ENCODE results near the gene CDHR5.

CDHR5 gene

GRCh38 chr11:645536-645935 is 20.8 kb upstream of the CDHR5 start:
- no peak for DNase-seq (ENCODE audit: low read depth)

GRCh38 chr11:643849-644738 is 19.3 kb upstream of the CDHR5 start:
- no peak for DNase-seq (ENCODE audit: low read depth)

GRCh38 chr11:643366-643765 is 18.6 kb upstream of the CDHR5 start:
- DNase-seq (ENCODE audit: low read depth), result no peak

- no peak for DNase-seq (ENCODE audit: low read depth)
Measured at GRCh38 chr11:641806-642370, 17.1 kb upstream of the CDHR5 start.

GRCh38 chr11:640021-640706 is 15.4 kb upstream of the CDHR5 start:
- DNase-seq (ENCODE audit: low read depth), result no peak

GRCh38 chr11:639332-639955 is 14.7 kb upstream of the CDHR5 start:
- no peak for DNase-seq (ENCODE audit: low read depth)

- DNase-seq (ENCODE audit: low read depth), result no peak
Measured at GRCh38 chr11:638631-639331, 14.0 kb upstream of the CDHR5 start.

GRCh38 chr11:637593-638521 is 13.1 kb upstream of the CDHR5 start:
- DNase-seq (ENCODE audit: low read depth), result no peak

- DNase-seq (ENCODE audit: low read depth), result no peak
Measured at GRCh38 chr11:637333-637592, 12.5 kb upstream of the CDHR5 start.

GRCh38 chr11:636511-637332 is 12.0 kb upstream of the CDHR5 start, which contains the start of gene DRD4:
TSS of gene DRD4 (plus strand) at chr11:637269. CDS start at chr11:637305, 36 bp downstream.
- DNase-seq (ENCODE audit: low read depth), result no peak

GRCh38 chr11:635945-636510 is 11.3 kb upstream of the CDHR5 start:
- no peak for DNase-seq (ENCODE audit: low read depth)

GRCh38 chr11:630871-631270 is 6.1 kb upstream of the CDHR5 start:
- DNase-seq (ENCODE audit: low read depth), result no peak

- no peak for DNase-seq (ENCODE audit: low read depth)
Measured at GRCh38 chr11:629237-629583, 4.5 kb upstream of the CDHR5 start.

GRCh38 chr11:628056-628455 is 3.3 kb upstream of the CDHR5 start:
- DNase-seq (ENCODE audit: low read depth), result no peak

- no peak for DNase-seq (ENCODE audit: low read depth)
Measured at GRCh38 chr11:627308-627576, 2.5 kb upstream of the CDHR5 start.

GRCh38 chr11:626475-627307 is 1.9 kb upstream of the CDHR5 start, which contains the start of gene SCT:
TSS of gene SCT (minus strand) at chr11:627181. CDS start at chr11:627143, 38 bp downstream.
- no peak for DNase-seq (ENCODE audit: low read depth)

- no peak for DNase-seq (ENCODE audit: low read depth)
Measured at GRCh38 chr11:625636-626268, 997 bp upstream of the CDHR5 start.

- no peak for DNase-seq (ENCODE audit: low read depth)
Measured at GRCh38 chr11:623999-624704, 603 bp downstream of the CDHR5 start.
